HuH-7 (cell line): ENCODE data around the gene ARGFX.
"Not testable (repeated sequence)": the region's sequence is repeated elsewhere in the genome, so short reads cannot be mapped to it uniquely, and the experiment has no call there.

Experiments
- DNase-seq: peaks from one replicate; pipeline ENCODE4 v3.0.0; 2011; ENCODE audit warnings: low spot score

The ARGFX gene

DNA sequence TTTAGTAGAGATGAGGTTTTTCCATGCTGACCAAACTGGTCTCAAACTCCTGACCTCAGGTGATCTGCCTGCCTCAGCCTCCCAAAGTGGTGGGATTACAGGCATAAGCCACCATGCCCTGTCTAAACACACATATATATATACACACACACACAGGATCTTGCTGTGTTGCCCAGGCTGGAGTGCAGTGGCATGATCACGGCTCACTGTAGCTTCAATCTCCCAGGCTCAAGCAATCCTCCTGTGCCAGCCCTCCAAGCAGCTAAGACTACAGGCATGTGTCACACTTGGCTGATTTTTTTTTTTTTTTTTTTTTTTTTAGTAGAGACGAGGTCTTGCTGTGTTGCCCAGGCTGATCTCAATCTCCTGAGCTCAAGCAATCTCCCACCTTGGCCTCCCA is 32.2 kb downstream of the ARGFX start:
- not testable (repeated sequence) for DNase-seq

DNA sequence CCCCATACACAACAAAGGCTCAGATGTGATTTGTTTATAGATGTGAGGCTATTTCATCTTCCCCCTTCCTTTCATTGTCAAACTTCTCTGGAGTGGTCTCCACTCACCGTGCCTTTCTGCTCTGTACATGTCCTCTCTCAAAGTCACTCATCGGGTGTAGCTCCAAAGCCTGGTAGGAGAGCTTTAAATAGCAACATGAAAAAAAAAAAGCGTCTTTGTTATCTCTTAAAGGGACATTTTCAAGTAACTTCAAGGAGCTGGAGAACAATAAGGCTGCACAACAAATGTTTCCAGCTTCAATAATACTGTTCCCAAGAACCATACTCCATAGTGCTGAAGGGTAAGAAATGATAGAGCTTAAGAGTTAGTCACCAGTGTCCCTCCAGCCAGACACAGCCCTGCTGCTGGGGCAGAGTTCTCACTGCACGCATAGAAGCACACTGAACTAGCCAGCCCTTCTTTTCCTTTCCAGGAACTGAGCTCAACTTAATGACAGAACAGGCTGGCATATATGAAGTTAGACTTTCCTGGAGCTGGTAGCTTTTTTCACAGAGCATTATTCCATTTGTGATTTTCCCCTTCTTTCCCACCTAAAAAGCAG is 33.6 kb downstream of the ARGFX start:
- no peak for DNase-seq

DNA sequence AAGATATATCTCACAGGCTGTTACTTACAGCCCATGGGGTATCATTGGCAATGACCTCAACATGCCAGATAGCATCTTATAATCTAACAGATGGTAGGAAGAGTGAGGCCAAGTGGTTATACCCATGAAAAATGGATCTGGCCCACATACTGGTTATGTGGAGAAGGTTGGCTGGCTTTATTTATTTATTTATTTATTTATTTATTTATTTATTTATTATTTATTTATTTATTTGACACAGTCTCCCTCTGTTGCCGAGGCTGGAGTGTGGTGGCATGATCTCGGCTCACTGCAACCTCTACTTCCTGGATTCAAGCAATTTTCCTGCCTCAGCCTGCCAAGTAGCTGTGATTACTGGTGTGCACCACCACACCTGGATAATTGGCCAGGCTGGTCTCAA is 37.0 kb downstream of the ARGFX start:
- no peak for DNase-seq

DNA sequence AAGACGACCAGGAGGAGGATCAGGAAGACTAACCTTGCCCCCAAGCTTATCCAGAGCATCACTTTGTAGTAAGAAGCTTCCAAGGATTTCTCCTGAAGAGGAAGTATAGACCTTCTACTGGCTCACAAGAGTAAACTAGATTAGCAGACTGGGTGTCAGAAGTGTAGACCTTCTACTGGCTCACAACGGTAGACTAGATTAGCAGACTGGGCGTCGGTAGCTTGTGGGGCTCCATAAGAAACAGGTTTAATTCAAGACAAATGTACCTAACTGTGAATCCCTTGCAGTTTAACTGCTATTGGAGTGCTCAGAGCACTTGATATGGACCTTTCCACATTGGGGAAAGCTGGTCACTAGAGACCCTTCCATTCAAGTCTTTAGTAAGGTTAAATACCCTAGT is 38.4 kb downstream of the ARGFX start:
- no peak for DNase-seq
